ENCODE data around the gene GMPS.

DNA sequence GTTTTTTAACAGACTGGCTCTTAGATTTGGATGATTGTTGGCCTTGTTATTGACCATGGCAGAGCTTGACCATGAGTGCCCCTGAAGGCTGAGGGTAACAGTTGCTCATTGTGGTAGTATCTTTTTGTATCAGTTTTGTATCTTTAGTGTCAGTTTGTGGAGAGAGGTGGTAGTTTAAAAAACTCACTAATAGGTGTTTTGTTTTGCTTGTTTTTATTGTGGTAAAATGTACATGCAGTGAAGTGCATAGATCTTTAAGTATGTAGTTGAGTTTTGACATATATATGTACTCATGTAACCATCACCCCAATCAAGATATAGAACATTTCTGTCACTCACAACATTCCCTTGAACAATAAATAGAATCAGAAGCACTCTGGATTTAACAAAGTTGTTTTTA is 9.8 kb downstream of the GMPS start:
- TF ChIP-seq, protein P1, sequence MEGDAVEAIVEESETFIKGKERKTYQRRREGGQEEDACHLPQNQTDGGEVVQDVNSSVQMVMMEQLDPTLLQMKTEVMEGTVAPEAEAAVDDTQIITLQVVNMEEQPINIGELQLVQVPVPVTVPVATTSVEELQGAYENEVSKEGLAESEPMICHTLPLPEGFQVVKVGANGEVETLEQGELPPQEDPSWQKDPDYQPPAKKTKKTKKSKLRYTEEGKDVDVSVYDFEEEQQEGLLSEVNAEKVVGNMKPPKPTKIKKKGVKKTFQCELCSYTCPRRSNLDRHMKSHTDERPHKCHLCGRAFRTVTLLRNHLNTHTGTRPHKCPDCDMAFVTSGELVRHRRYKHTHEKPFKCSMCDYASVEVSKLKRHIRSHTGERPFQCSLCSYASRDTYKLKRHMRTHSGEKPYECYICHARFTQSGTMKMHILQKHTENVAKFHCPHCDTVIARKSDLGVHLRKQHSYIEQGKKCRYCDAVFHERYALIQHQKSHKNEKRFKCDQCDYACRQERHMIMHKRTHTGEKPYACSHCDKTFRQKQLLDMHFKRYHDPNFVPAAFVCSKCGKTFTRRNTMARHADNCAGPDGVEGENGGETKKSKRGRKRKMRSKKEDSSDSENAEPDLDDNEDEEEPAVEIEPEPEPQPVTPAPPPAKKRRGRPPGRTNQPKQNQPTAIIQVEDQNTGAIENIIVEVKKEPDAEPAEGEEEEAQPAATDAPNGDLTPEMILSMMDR (IDR thresholded peaks at IDR 0.05; ENCODE audit: insufficient read depth, low read length), result no peak
- TF ChIP-seq POLR2AphosphoS5 (IDR thresholded peaks at IDR 0.05; ENCODE audit: low read depth) (no peak), GABPA (IDR thresholded peaks at IDR 0.05; ENCODE audit: low read depth) (no peak), SPI1 (IDR thresholded peaks at IDR 0.05; ENCODE audit: borderline replicate concordance, low read depth) (no peak)
- TF ChIP-seq, protein P2, sequence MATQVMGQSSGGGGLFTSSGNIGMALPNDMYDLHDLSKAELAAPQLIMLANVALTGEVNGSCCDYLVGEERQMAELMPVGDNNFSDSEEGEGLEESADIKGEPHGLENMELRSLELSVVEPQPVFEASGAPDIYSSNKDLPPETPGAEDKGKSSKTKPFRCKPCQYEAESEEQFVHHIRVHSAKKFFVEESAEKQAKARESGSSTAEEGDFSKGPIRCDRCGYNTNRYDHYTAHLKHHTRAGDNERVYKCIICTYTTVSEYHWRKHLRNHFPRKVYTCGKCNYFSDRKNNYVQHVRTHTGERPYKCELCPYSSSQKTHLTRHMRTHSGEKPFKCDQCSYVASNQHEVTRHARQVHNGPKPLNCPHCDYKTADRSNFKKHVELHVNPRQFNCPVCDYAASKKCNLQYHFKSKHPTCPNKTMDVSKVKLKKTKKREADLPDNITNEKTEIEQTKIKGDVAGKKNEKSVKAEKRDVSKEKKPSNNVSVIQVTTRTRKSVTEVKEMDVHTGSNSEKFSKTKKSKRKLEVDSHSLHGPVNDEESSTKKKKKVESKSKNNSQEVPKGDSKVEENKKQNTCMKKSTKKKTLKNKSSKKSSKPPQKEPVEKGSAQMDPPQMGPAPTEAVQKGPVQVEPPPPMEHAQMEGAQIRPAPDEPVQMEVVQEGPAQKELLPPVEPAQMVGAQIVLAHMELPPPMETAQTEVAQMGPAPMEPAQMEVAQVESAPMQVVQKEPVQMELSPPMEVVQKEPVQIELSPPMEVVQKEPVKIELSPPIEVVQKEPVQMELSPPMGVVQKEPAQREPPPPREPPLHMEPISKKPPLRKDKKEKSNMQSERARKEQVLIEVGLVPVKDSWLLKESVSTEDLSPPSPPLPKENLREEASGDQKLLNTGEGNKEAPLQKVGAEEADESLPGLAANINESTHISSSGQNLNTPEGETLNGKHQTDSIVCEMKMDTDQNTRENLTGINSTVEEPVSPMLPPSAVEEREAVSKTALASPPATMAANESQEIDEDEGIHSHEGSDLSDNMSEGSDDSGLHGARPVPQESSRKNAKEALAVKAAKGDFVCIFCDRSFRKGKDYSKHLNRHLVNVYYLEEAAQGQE (IDR thresholded peaks at IDR 0.05; ENCODE audit: insufficient replicate concordance, low read depth), result no peak
